ENCODE data around the gene APOA1.
"Not testable (repeated sequence)": the region's sequence is repeated elsewhere in the genome, so short reads cannot be mapped to it uniquely, and the experiment has no call there.

Gene APOA1

DNA sequence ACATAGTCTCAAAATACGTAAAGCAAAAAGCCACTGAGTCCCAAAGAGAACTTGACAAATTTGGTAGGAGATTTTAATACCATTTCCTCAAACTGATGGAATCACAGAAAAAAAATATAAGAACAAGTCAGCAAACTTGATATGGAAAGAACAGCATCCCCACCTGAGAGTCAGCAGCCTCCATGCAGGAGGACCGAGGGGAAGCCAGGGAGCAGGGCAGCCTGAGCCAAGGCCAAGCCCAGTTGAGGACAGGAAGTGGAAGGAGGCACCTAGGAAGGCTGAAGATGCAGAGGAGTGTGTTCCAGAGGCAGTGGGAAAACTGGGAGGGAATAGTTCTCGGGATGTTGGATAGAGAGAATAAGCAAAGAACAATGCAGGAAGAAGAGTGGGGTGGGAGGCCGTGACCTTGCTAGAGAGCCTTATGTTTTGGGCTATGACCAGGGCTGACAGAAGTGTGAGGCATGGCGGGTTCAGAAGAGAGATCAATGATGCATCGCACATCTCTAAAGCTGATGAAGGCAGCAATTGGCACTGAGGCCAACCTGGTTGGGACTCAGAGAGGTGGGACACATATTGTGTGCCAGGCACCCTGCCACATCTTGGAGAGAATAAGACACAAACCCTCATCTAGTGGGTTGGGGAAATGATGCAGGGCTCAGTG is 29.7 kb downstream of the APOA1 start:
- TF ChIP-seq, protein P1, sequence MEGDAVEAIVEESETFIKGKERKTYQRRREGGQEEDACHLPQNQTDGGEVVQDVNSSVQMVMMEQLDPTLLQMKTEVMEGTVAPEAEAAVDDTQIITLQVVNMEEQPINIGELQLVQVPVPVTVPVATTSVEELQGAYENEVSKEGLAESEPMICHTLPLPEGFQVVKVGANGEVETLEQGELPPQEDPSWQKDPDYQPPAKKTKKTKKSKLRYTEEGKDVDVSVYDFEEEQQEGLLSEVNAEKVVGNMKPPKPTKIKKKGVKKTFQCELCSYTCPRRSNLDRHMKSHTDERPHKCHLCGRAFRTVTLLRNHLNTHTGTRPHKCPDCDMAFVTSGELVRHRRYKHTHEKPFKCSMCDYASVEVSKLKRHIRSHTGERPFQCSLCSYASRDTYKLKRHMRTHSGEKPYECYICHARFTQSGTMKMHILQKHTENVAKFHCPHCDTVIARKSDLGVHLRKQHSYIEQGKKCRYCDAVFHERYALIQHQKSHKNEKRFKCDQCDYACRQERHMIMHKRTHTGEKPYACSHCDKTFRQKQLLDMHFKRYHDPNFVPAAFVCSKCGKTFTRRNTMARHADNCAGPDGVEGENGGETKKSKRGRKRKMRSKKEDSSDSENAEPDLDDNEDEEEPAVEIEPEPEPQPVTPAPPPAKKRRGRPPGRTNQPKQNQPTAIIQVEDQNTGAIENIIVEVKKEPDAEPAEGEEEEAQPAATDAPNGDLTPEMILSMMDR (IDR thresholded peaks at IDR 0.05; ENCODE audit: low read depth, low read length), result no peak
- H3K4me3 ChIP-seq (ENCODE audit: low read depth, low read length), result no peak overlapping the region

DNA sequence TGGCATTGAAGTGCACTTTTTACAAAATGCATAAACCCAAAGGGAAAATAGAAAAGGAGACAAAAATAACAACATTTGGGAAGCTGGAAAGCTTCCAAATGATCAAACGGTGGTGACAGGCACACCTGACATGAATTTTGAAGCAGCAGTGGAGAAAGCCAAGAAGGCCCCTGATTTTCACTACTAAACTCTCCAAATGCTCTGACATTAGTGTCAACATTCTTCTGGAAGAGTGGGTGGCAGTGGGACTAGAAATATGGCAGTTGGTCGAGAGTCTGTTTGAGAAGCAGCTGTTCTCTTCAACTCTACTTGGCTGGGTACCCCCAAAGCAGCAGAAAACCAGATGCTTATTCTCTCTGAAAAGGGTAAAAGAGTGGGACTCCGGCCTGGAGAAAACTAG is 33.4 kb downstream of the APOA1 start:
- H3K4me3 ChIP-seq (ENCODE audit: low read depth, low read length), result no peak overlapping the region
- TF ChIP-seq, protein P1 (IDR thresholded peaks at IDR 0.05; ENCODE audit: low read depth, low read length), result no peak

DNA sequence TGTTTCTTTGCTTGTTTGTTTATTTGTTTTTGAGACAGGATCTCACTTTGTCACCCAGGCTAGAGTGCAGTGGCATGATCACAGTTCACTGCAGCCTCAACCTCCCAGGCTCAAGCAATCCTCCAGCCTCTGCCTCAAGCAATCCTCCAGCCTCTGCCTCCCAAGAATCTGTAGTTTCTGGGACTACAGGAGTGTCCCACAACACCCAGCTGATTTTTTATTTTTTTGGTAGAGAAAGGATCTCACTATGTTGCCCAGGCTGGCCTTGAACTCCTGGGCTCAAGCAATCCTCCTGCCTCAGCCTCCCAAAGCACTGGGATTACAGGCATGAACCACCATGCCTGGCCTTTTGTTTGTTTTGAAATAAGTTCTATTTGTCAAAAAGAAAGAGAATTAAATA is 35.8 kb downstream of the APOA1 start:
- H3K4me3 ChIP-seq (ENCODE audit: low read depth, low read length), result not testable (repeated sequence)

DNA sequence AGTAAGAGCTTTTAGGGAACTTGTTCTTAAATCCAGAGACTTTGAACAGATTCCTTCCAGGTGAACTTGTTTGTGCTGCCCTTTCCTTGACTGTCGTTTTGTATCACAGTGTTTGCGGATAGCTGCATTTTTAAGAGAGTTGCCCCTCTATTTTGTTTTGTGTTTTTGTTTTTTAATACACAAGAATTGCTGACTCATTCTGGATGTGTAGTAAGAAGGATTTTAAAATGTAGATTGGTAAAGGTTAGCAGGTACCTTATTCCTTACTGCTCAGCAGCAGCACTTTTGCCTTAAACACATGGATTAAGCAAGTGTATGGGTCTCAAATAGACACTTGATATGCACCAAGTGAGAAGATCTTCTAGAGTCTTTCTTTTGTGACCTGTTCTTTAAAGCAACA is 36.8 kb downstream of the APOA1 start:
- no peak overlapping the region for H3K4me3 ChIP-seq (ENCODE audit: low read depth, low read length)
- TF ChIP-seq, protein P1 (IDR thresholded peaks at IDR 0.05; ENCODE audit: low read depth, low read length), result no peak

DNA sequence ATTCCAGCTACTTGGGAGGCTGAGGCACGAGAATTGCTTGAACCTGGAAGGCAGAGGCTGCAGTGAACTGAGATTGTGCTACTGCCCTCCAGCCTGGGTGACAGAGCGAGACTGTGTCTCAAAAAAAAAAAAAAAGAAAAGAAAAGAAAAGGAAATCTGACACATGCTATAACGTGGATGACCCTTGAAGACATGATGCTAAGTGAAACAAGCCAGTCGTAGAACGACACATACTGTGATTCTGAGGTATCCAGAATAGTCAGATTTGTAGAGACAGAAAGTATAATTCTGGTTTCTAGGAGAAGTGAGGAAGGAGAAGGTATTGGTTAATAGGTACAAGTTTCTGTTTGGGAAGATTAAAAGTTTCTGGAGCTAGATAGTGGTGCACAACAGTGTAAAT is 39.1 kb downstream of the APOA1 start:
- H3K4me3 ChIP-seq (ENCODE audit: low read depth, low read length), result no peak overlapping the region
- TF ChIP-seq, protein P1 (IDR thresholded peaks at IDR 0.05; ENCODE audit: low read depth, low read length), result no peak

DNA sequence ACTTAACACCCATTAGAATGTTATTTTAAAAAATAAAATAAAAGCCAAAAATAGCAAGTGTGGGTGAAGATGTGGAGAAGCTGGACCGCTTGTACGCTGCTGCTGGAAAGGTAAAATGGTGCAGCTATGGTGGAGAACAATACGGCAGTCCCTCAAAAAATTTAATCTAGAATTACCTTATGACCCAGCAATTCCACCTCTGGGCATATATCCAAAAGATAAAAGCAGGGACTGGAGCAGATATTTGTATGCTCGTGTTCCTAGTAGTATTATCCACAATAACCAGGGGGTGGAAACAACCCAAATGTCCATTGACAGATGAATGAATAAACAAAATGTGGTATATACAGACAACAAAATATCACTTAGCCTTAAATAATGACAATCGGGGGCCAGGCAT is 39.6 kb downstream of the APOA1 start:
- TF ChIP-seq, protein P1 (IDR thresholded peaks at IDR 0.05; ENCODE audit: low read depth, low read length), result no peak
- H3K4me3 ChIP-seq (ENCODE audit: low read depth, low read length), result no peak overlapping the region

DNA sequence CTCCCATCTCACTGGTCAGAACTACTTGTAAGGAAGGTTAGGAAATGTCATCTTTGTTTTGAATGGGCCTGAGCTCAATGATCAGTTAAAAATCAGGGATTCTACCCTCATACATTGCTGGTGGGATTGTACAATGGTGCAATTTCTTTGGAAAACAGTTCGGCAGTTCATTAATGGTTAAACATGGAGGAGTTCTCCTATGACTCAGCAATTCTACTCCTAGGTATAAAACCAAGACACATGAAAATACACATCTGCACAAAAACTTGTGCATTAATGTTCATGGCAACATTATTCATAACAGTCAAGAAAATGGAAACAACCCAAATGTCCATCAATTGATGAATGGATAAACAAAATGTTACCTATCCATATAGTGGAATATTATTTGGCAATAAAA is 40.9 kb downstream of the APOA1 start:
- H3K4me3 ChIP-seq (ENCODE audit: low read depth, low read length), result no peak overlapping the region
- TF ChIP-seq, protein P1 (IDR thresholded peaks at IDR 0.05; ENCODE audit: low read depth, low read length), result no peak

DNA sequence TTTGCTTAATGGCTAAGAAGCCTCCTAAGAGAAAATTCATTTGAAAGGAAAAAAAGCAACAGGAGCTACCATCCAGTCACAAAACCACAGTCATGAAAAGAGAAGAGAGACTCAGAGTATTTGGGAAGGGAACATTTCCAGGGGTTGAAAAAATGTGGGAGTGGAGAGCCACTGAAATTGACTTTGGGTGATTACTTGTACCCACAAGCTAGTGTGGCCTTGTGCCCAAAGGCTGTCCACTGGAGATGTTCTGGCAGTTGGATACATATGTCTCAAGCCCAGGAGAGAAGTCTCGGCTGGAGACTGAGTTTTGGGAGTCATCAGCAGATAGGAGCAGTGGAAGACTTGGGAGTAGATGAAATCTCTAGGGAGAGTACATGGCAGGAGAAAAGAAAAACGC is 42.6 kb downstream of the APOA1 start:
- TF ChIP-seq, protein P1 (IDR thresholded peaks at IDR 0.05; ENCODE audit: low read depth, low read length), result no peak
- H3K4me3 ChIP-seq (ENCODE audit: low read depth, low read length), result no peak overlapping the region
